ENCODE results near the gene DOCK8.
A peak's percentile ranks its signal among the peaks of the same experiment; 100 is the strongest.

GRCh38 chr9:469672-470551, 255.2 kb downstream of the DOCK8 start:
- TF ChIP-seq USF2 (IDR thresholded peaks at IDR 0.05) (no peak), ZFP36 (IDR thresholded peaks at IDR 0.05; ENCODE audit: borderline replicate concordance, partially characterized antibody) (no peak), MAZ (IDR thresholded peaks at IDR 0.05; ENCODE audit: borderline replicate concordance, low read depth, low read length) (no peak), CTCF (IDR thresholded peaks at IDR 0.05) (no peak), FOSB (CRISPR knock-in tag; IDR thresholded peaks at IDR 0.05) (no peak), EP300 (IDR thresholded peaks at IDR 0.05) (no peak), POLR2A (IDR thresholded peaks at IDR 0.05; ENCODE audit: low read length) (peak; percentile 97)
